Amniotic epithelial cell (primary cell): ENCODE data around the gene TARP.
A peak's percentile ranks its signal among the peaks of the same experiment; 100 is the strongest.
"Not testable (repeated sequence)": the region's sequence is repeated elsewhere in the genome, so short reads cannot be mapped to it uniquely, and the experiment has no call there.

ENCODE experiments used
- DNase-seq: peaks from one replicate; pipeline ENCODE4 v3.0.0-alpha.2; 2010; ENCODE audit warnings: low read depth

The TARP gene

GRCh38 chr7:38299275-38299931 is 26.0 kb upstream of the TARP start:
- no peak for DNase-seq

GRCh38 chr7:38296059-38296857 is 22.8 kb upstream of the TARP start:
- no peak for DNase-seq

GRCh38 chr7:38294926-38295325 is 21.5 kb upstream of the TARP start:
- no peak for DNase-seq

GRCh38 chr7:38292442-38292841 is 19.0 kb upstream of the TARP start:
- DNase-seq, result no peak

- DNase-seq, result no peak
Observed at GRCh38 chr7:38291650-38292049, 18.2 kb upstream of the TARP start.

- no peak for DNase-seq
Observed at GRCh38 chr7:38291117-38291647, 17.7 kb upstream of the TARP start.

- peak; percentile 28 for DNase-seq
Observed at GRCh38 chr7:38284553-38284952, 11.1 kb upstream of the TARP start.

- no peak for DNase-seq
Observed at GRCh38 chr7:38283809-38284208, 10.4 kb upstream of the TARP start.

- DNase-seq, result no peak
Observed at GRCh38 chr7:38283107-38283506, 9.7 kb upstream of the TARP start.

GRCh38 chr7:38282081-38282480 is 8.6 kb upstream of the TARP start:
- DNase-seq, result no peak

- DNase-seq, result no peak
Observed at GRCh38 chr7:38281266-38281665, 7.8 kb upstream of the TARP start.

- DNase-seq, result no peak
Observed at GRCh38 chr7:38280707-38281106, 7.3 kb upstream of the TARP start.

- peak; percentile 8 for DNase-seq
Observed at GRCh38 chr7:38280000-38280399, 6.6 kb upstream of the TARP start.

- no peak for DNase-seq
Observed at GRCh38 chr7:38276096-38276877, 2.9 kb upstream of the TARP start.

GRCh38 chr7:38274927-38275620 is 1.6 kb upstream of the TARP start:
- no peak for DNase-seq

- DNase-seq, result no peak
Observed at GRCh38 chr7:38274486-38274885, 1.1 kb upstream of the TARP start.

- not testable (repeated sequence) for DNase-seq
Observed at GRCh38 chr7:38270405-38270804, 3.0 kb downstream of the TARP start.

GRCh38 chr7:38269704-38270346 is 3.6 kb downstream of the TARP start:
- DNase-seq, result not testable (repeated sequence)

- not testable (repeated sequence) for DNase-seq
Observed at GRCh38 chr7:38265958-38266357, 7.5 kb downstream of the TARP start.

GRCh38 chr7:38264602-38265001 is 8.8 kb downstream of the TARP start:
- DNase-seq, result not testable (repeated sequence)

GRCh38 chr7:38263274-38263673 is 10.2 kb downstream of the TARP start:
- DNase-seq, result not testable (repeated sequence)
